Lung microvascular endothelial cell (primary cell): Measurements from ENCODE around the gene RPL27. TPM values are rescaled to one million over a fixed set of nuclear protein-coding genes. Genes with fewer than 3 reads are reported as not detected.

Experiments used
- DNase-seq, 2 donors: peaks; one replicate each; pipeline versions ENCODE4 v3.0.0 to v3.0.0-alpha.2; 2010; ENCODE audit warnings: low read depth in 2 of 2
- total RNA-seq: library from RNA; depleted of rRNA; stranded (reverse); fragments of >200 nt; gene quantifications from 2 replicates; pipeline ENCODE4 v1.2.1, GENCODE V29; 2014

RPL27 gene
- total RNA-seq, 1 donor from 2014 or later, result 854 TPM

DNA sequence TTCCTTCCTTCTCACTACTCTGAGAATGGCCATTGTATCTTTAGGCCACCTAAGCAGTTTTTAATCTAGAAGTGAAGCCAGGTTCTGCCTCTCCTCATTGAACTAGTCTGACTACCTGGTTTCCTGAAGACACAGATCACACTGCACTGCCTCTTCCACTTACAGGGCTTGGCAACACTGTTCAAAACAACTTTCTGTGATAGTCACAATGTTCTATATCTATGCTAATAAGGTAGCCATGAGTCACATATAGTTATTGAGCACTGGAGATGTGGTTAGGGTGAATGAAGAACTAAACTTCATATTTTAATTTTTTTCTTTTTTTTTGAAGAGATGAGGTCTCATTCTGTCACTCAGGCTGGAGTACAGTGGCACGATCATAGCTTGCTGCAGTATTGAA lies 53.8 kb downstream of the RPL27 start:
- DNase-seq, result no peak

Other genes with a start within 250 kb of the RPL27 start
- gene RAMP2, start 237.2 kb upstream of the RPL27 start, total RNA-seq, result 12.9 and 36.3 TPM in 2 replicates
- 35.7 and 42.1 TPM in 2 replicates for gene VPS25, start 225.0 kb upstream of the RPL27 start, total RNA-seq
- gene WNK4, start 217.8 kb upstream of the RPL27 start, total RNA-seq, result 0.99 and 1.5 TPM in 2 replicates
- gene COA3, start 199.7 kb upstream of the RPL27 start, total RNA-seq, result 54.0 and 83.3 TPM in 2 replicates
- under 0.01 TPM in 1 of 2 replicates, not detected in the other for gene CNTD1, start 199.6 kb upstream of the RPL27 start, total RNA-seq
- 115 and 146 TPM in 2 replicates for gene BECN1, start 174.1 kb upstream of the RPL27 start, total RNA-seq
- gene PSME3, start 165.0 kb upstream of the RPL27 start, total RNA-seq, result 49.5 and 56.5 TPM in 2 replicates
- gene AOC2, start 153.8 kb upstream of the RPL27 start, total RNA-seq, result 0.22 and 0.40 TPM in 2 replicates
- gene AOC3, start 147.2 kb upstream of the RPL27 start, total RNA-seq, result 0.20 and 0.22 TPM in 2 replicates
- gene G6PC1, start 97.6 kb upstream of the RPL27 start, total RNA-seq, result not detected in 2 replicates
- gene AARSD1, start 34.0 kb upstream of the RPL27 start, total RNA-seq, result 12.0 and 17.5 TPM in 2 replicates
- under 0.01 and 0.20 TPM in 2 replicates for gene PTGES3L, start 18.3 kb upstream of the RPL27 start, total RNA-seq
- 6.5 and 11.1 TPM in 2 replicates for gene RUNDC1, start 17.9 kb upstream of the RPL27 start, total RNA-seq
- gene IFI35, start 8.4 kb downstream of the RPL27 start, total RNA-seq, result 7.5 and 8.3 TPM in 2 replicates
- gene VAT1, start 24.0 kb downstream of the RPL27 start, total RNA-seq, result 155 and 161 TPM in 2 replicates
- 0.20 and 0.22 TPM in 2 replicates for gene RND2, start 26.8 kb downstream of the RPL27 start, total RNA-seq
- 5.2 and 8.7 TPM in 2 replicates for gene BRCA1, start 126.9 kb downstream of the RPL27 start, total RNA-seq
- 56.7 and 75.4 TPM in 2 replicates for gene NBR1, start 172.8 kb downstream of the RPL27 start, total RNA-seq
- 0.87 and 0.99 TPM in 2 replicates for gene TMEM106A, start 213.5 kb downstream of the RPL27 start, total RNA-seq
- not detected in 2 replicates for gene CCDC200, start 230.2 kb downstream of the RPL27 start, total RNA-seq
- not detected in 2 replicates for gene RNU2-1, start 235.6 kb downstream of the RPL27 start, total RNA-seq